Prostate gland (tissue), 2 donors: ENCODE data around the gene FOXP3. TPM values are rescaled to one million over a fixed set of nuclear protein-coding genes. Genes with fewer than 3 reads are reported as not detected.

Experiments
- DNase-seq: peaks from one replicate; pipeline ENCODE4 v3.0.0-alpha.2; 2019; ENCODE audit warnings: low spot score
- H3K27ac ChIP-seq, 2 donors: fragments of 200-600 bp; sonication (generic); 2 replicates each; pipeline ENCODE4 v1.5.1; 2017 to 2019
- H3K27me3 ChIP-seq: fragments of 200-600 bp; sonication (generic); replicated peaks from 2 replicates; pipeline ENCODE4 v1.5.1; 2019; ENCODE audit not compliant: insufficient read depth
- H3K36me3 ChIP-seq, 2 donors: fragments of 200-600 bp; sonication (generic); 1 replicate in 1 of 2; 2 replicates in 1 of 2; pipeline versions ENCODE4 v1.5.1 to v1.8.1; 2017 to 2019
- H3K4me1 ChIP-seq: fragments of 200-600 bp; sonication (generic); replicated peaks from 2 replicates; pipeline ENCODE4 v1.5.1; 2019
- H3K4me3 ChIP-seq, 2 donors: fragments of 200-600 bp; sonication (generic); 2 replicates each; pipeline ENCODE4 v1.5.1; 2017 to 2019
- H3K9me3 ChIP-seq: fragments of 200-600 bp; sonication (generic); 2 replicates; pipeline ENCODE4 v1.5.1; 2017
- CTCF ChIP-seq, 4 experiments: fragments of 200-600 bp in 2 of 4; fragments of 450-650 bp in 2 of 4; sonication (generic) in 2 of 4; IDR thresholded peaks; 1 replicate in 3 of 4; 2 replicates in 1 of 4; pipeline ENCODE4 v1.5.1; 2016 to 2019; ENCODE audit warnings: antibody characterized with exemption in 4 of 4, mild to moderate bottlenecking in 2 of 4, moderate library complexity in 2 of 4
- POLR2A ChIP-seq: fragments of 450-650 bp; IDR thresholded peaks from one replicate; pipeline ENCODE4 v1.6.1; 2016; ENCODE audit warnings: antibody characterized with exemption, mild to moderate bottlenecking
- POLR2AphosphoS5 ChIP-seq: sonication (generic); formaldehyde crosslinking; IDR thresholded peaks from one replicate; pipeline ENCODE4 v1.6.1; 2017; ENCODE audit warnings: antibody characterized with exemption
- WGBS: methylation state at CpG from one replicate; pipeline ENCODE4 v1.1.5; 2018; 5-methylcytosine and 5-hydroxymethylcytosine counted together
- intact Hi-C: fragments of 100-400 bp; cut with DNase I; formaldehyde crosslinking; loops from one replicate; pipeline ENCODE4 v1.14.2; 2022
- total RNA-seq, 2 donors: library from RNA; depleted of rRNA; stranded (reverse); fragments of >200 nt; gene quantifications; one replicate each; pipeline ENCODE4 v1.1.0, GENCODE V29; 2016

FOXP3 gene
- total RNA-seq, 2 donors from 2014 or later, result 0.36 to 1.4 TPM

GRCh38 chrX:49231333-49232000, 33.0 kb downstream of the FOXP3 start:
- intact Hi-C loops, result no loop called here
- Histone ChIP-seq H3K27me3 (no peaks in the 10 kb centered on the region), H3K4me3 (no peak overlapping the region), H3K27ac (no peak overlapping the region), H3K9me3 (no peaks in the 10 kb centered on the region), H3K4me1 (no peaks in the 10 kb centered on the region), H3K36me3 (no peaks in the 10 kb centered on the region)
- TF ChIP-seq CTCF (IDR thresholded peaks at IDR 0.05) (no peak), POLR2A (no peak), POLR2AphosphoS5 (no peak)
- 95% methylated on average over 8 of the region's 10 CpGs for WGBS
- DNase-seq, result no peak

GRCh38 chrX:49230500-49231232, 33.8 kb downstream of the FOXP3 start:
- WGBS, result 14% methylated on average over 38 of the region's 44 CpGs
- no peaks in the 10 kb centered on the region for H3K36me3 ChIP-seq
- H3K9me3 ChIP-seq, result no peaks in the 10 kb centered on the region
- H3K27me3 ChIP-seq, result no peaks in the 10 kb centered on the region
- TF ChIP-seq CTCF (IDR thresholded peaks at IDR 0.05) (no peak), POLR2A (no peak), POLR2AphosphoS5 (no peak)
- no peak overlapping the region for H3K27ac ChIP-seq
- H3K4me1 ChIP-seq, result no peaks in the 10 kb centered on the region
- H3K4me3 ChIP-seq, result no peak overlapping the region
- intact Hi-C loops, result no loop called here
- DNase-seq, result peak; percentile 4

- TF ChIP-seq CTCF (IDR thresholded peaks at IDR 0.05) (no peak), POLR2AphosphoS5 (no peak), POLR2A (no peak)
- WGBS, result 86% methylated on average over 11 of the region's 17 CpGs
- intact Hi-C loops, result no loop called here
- H3K27me3 ChIP-seq, result no peaks in the 10 kb centered on the region
- no peak for DNase-seq
- no peak overlapping the region for H3K27ac ChIP-seq
- no peaks in the 10 kb centered on the region for H3K9me3 ChIP-seq
- H3K36me3 ChIP-seq, result no peaks in the 10 kb centered on the region
- H3K4me1 ChIP-seq, result no peaks in the 10 kb centered on the region
- H3K4me3 ChIP-seq, result no peak overlapping the region
These were observed 36.3 kb downstream of the FOXP3 start for GRCh38 chrX:49228185-49228584.

GRCh38 chrX:49227726-49228125, 36.8 kb downstream of the FOXP3 start:
- Histone ChIP-seq H3K9me3 (no peaks in the 10 kb centered on the region), H3K4me1 (no peaks in the 10 kb centered on the region), H3K27ac (no peak overlapping the region), H3K4me3 (no peak overlapping the region), H3K27me3 (no peaks in the 10 kb centered on the region), H3K36me3 (no peaks in the 10 kb centered on the region)
- TF ChIP-seq POLR2A, result no peak
- TF ChIP-seq CTCF (IDR thresholded peaks at IDR 0.05), result no peak
- TF ChIP-seq POLR2AphosphoS5, result no peak
- DNase-seq, result no peak
- 100% methylated on average over 1 of the region's 2 CpGs for WGBS
- intact Hi-C loops, result no loop called here

- Histone ChIP-seq H3K27me3 (no peaks in the 10 kb centered on the region), H3K36me3 (no peaks in the 10 kb centered on the region), H3K4me3 (no peak overlapping the region), H3K27ac (no peak overlapping the region), H3K4me1 (no peaks in the 10 kb centered on the region), H3K9me3 (no peaks in the 10 kb centered on the region)
- TF ChIP-seq POLR2A (no peak), POLR2AphosphoS5 (no peak), CTCF (IDR thresholded peaks at IDR 0.05) (no peak)
- no peak for DNase-seq
- WGBS, result 92% methylated on average over 9 of the region's 9 CpGs
- intact Hi-C loops, result no loop called here
These were observed 37.6 kb downstream of the FOXP3 start for GRCh38 chrX:49226946-49227345.
